ENCODE data around the gene ASCC3. TPM values are rescaled to one million over a fixed set of nuclear protein-coding genes. Genes with fewer than 3 reads are reported as not detected.

The ASCC3 gene
- total RNA-seq, 1 experiment from 2014 or later = 40.5 TPM

DNA sequence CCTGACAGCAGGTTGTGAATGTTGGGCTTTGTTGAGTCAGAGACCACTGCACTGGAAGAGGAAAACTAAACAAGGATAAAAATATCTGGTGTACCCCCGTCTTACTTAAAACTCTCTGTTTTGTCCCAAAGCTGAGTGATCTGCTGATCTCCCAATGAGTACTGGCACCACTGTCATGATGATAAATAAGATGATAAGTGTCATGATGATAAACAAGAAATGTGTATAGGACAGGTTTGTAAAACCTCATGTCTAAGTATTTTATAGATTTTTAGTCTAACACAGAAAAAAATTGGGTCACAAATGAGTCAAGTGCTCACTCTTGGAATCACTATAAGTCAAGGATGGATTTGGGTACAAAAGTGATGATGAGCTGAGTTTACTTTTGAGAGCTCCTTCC, 407.9 kb downstream of the ASCC3 start:
- Histone ChIP-seq H4K20me1 (ENCODE audit: insufficient read depth) (no peaks in the 10 kb centered on the region), H2AFZ (ENCODE audit: low read depth, low read length, poor library complexity, severe bottlenecking) (peak overlapping the region; percentile 44), H3K9me2 (ENCODE audit: insufficient read depth) (no peaks in the 10 kb centered on the region), H3K4me1 (ENCODE audit: control insufficient read depth in 1 of 2, insufficient read depth in 2 of 2, low read length in 2 of 2) (peaks cover 0 to 15% of the 10 kb centered on the region in 2 experiments; a peak in 2 of 4 replicates), H3K9me3 (ENCODE audit: control insufficient read depth in 1 of 2, insufficient read depth in 1 of 2, low read depth in 1 of 2, low read length in 2 of 2) (no peaks in the 10 kb centered on the region), H3K27me3 (ENCODE audit: insufficient read depth, low read length) (no peaks in the 10 kb centered on the region), H3K79me2 (ENCODE audit: insufficient read depth, low read length) (no peaks in the 10 kb centered on the region), H3K27ac (ENCODE audit: low read depth, low read length) (no peak overlapping the region), H3K36me3 (ENCODE audit: control insufficient read depth in 1 of 2, insufficient read depth in 2 of 2, low read length in 2 of 2) (no peaks in the 10 kb centered on the region), H3K4me3 (replicated peaks in 1 of 2; ENCODE audit: low read depth in 1 of 2, low read length in 2 of 2) (no peak overlapping the region), H3K9ac (ENCODE audit: low read length) (no peak overlapping the region), H3K4me2 (ENCODE audit: low read length) (no peak overlapping the region)
- BruUV-seq (replicated peaks) = no TSS peak
- ATAC-seq (no peak), DNase-seq (ENCODE audit: low read depth, low spot score) (no peak)
- CTCF ChIA-PET = interaction anchor here (1.6 to 2.5 kb wide), 2 partner anchors 12 to 357 kb away, joined by 7 to 10 read pairs; no protein-coding TSS in a partner anchor
- intact Hi-C loops (cut with micrococcal nuclease) = no loop called here
- POLR2A ChIA-PET = no interaction called here
- no peak for TF ChIP-seq POLR2A (IDR thresholded peaks at IDR 0.05; ENCODE audit: borderline replicate concordance, extremely low read depth, insufficient read depth, insufficient read length)
- TF ChIP-seq YY1 (IDR thresholded peaks at IDR 0.05; ENCODE audit: extremely low read depth, insufficient replicate concordance, low read depth, low read length) = no peak
- TF ChIP-seq MAX (IDR thresholded peaks at IDR 0.05) = no peak
- TF ChIP-seq, protein P1, sequence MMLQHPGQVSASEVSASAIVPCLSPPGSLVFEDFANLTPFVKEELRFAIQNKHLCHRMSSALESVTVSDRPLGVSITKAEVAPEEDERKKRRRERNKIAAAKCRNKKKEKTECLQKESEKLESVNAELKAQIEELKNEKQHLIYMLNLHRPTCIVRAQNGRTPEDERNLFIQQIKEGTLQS (IDR thresholded peaks at IDR 0.05) = no peak
- no peak for TF ChIP-seq SRF (IDR thresholded peaks at IDR 0.05; ENCODE audit: low read depth)
- no peak for TF ChIP-seq RAD21 (IDR thresholded peaks at IDR 0.05; ENCODE audit: low read depth)
- TF ChIP-seq REST (IDR thresholded peaks at IDR 0.05; ENCODE audit: low read depth) = no peak
- no peak for TF ChIP-seq EGR1 (IDR thresholded peaks at IDR 0.05; ENCODE audit: low read depth)
- no peak for TF ChIP-seq ZFX (IDR thresholded peaks at IDR 0.05)
- RAD21 ChIA-PET (ENCODE audit: low non-redundant PET in 1 of 2, low total read pairs in 2 of 2, uncharacterized antibody in 2 of 2, unreplicated experiment in 2 of 2) = no interaction called here

Data from HCT116 (cell line).